RWPE2 (cell line): Measurements from ENCODE around the gene PLA2G2D.

Source experiments
- ATAC-seq: fragments of 200-7000 bp; cut with Tn5 transposase; 3 replicates; pipeline ENCODE4 v1.9.1; 2021; ENCODE audit warnings: low read depth
- DNase-seq: peaks from one replicate; pipeline ENCODE4 v3.0.0-alpha.2; 2020; ENCODE audit warnings: low spot score
- H3K27ac ChIP-seq: fragments of 450-650 bp; 2 replicates; pipeline ENCODE4 v1.5.1; 2017; ENCODE audit warnings: mild to moderate bottlenecking; ENCODE audit not compliant: poor library complexity, severe bottlenecking
- H3K27me3 ChIP-seq: fragments of 250-450 bp; sonication (Bioruptor Pico); 2 replicates; pipeline ENCODE4 v1.5.1; 2021; ENCODE audit warnings: mild to moderate bottlenecking, moderate library complexity; ENCODE audit not compliant: insufficient read depth, poor library complexity, severe bottlenecking
- H3K36me3 ChIP-seq: fragments of 250-450 bp; sonication (Bioruptor Pico); 2 replicates; pipeline ENCODE4 v1.5.1; 2020; ENCODE audit warnings: low read depth, mild to moderate bottlenecking, moderate library complexity
- H3K4me1 ChIP-seq: fragments of 250-450 bp; sonication (Bioruptor Pico); 2 replicates; pipeline ENCODE4 v1.5.1; 2021; ENCODE audit warnings: mild to moderate bottlenecking, moderate library complexity; ENCODE audit not compliant: insufficient read depth, poor library complexity, severe bottlenecking
- H3K4me3 ChIP-seq: fragments of 250-450 bp; sonication (Bioruptor Pico); 2 replicates; pipeline ENCODE4 v1.5.1; 2021; ENCODE audit warnings: mild to moderate bottlenecking, moderate library complexity; ENCODE audit not compliant: severe bottlenecking
- H3K9me3 ChIP-seq: fragments of 250-450 bp; sonication (Bioruptor Pico); 2 replicates; pipeline ENCODE4 v1.5.1; 2021; ENCODE audit warnings: mild to moderate bottlenecking, moderate library complexity; ENCODE audit not compliant: severe bottlenecking
- CTCF ChIP-seq: fragments of 450-650 bp; IDR thresholded peaks from one replicate; pipeline ENCODE4 v1.5.1; 2017; ENCODE audit warnings: mild to moderate bottlenecking, moderate library complexity; ENCODE audit not compliant: poor library complexity, severe bottlenecking

PLA2G2D gene

GRCh38 chr1:20074725-20075171 is 44.6 kb downstream of the PLA2G2D start:
- DNase-seq (no peak), ATAC-seq (no peak)
- Histone ChIP-seq H3K36me3 (no peaks in the 10 kb centered on the region), H3K27me3 (no peaks in the 10 kb centered on the region), H3K9me3 (no peaks in the 10 kb centered on the region), H3K4me3 (no peak overlapping the region), H3K27ac (no peak overlapping the region), H3K4me1 (no peaks in the 10 kb centered on the region)
- no peak for TF ChIP-seq CTCF

- Histone ChIP-seq H3K27me3 (no peaks in the 10 kb centered on the region), H3K36me3 (no peaks in the 10 kb centered on the region), H3K9me3 (no peaks in the 10 kb centered on the region), H3K4me3 (no peak overlapping the region), H3K27ac (no peak overlapping the region), H3K4me1 (no peaks in the 10 kb centered on the region)
- DNase-seq: no peak
- TF ChIP-seq CTCF: no peak
- ATAC-seq: no peak
Measured at GRCh38 chr1:20074055-20074724, 45.1 kb downstream of the PLA2G2D start.

- H3K27ac ChIP-seq: no peak overlapping the region
- H3K4me1 ChIP-seq: no peaks in the 10 kb centered on the region
- TF ChIP-seq CTCF: no peak
- no peak overlapping the region for H3K4me3 ChIP-seq
- H3K27me3 ChIP-seq: no peaks in the 10 kb centered on the region
- no peak for ATAC-seq
- H3K36me3 ChIP-seq: no peaks in the 10 kb centered on the region
- no peak for DNase-seq
- no peaks in the 10 kb centered on the region for H3K9me3 ChIP-seq
Measured at GRCh38 chr1:20073256-20073655, 46.1 kb downstream of the PLA2G2D start.

- Histone ChIP-seq H3K36me3 (no peaks in the 10 kb centered on the region), H3K27me3 (no peaks in the 10 kb centered on the region), H3K4me3 (no peak overlapping the region), H3K9me3 (no peaks in the 10 kb centered on the region), H3K4me1 (no peaks in the 10 kb centered on the region), H3K27ac (no peak overlapping the region)
- no peak for TF ChIP-seq CTCF
- ATAC-seq: no peak
- no peak for DNase-seq
Measured at GRCh38 chr1:20072771-20073170, 46.6 kb downstream of the PLA2G2D start.

- Histone ChIP-seq H3K9me3 (no peaks in the 10 kb centered on the region), H3K4me3 (no peak overlapping the region), H3K36me3 (no peaks in the 10 kb centered on the region), H3K4me1 (no peaks in the 10 kb centered on the region), H3K27me3 (no peaks in the 10 kb centered on the region), H3K27ac (no peak overlapping the region)
- no peak for DNase-seq
- no peak for ATAC-seq
- no peak for TF ChIP-seq CTCF
Measured at GRCh38 chr1:20071416-20071815, 47.9 kb downstream of the PLA2G2D start.
